Measurements from ENCODE around the gene PRR36.
"Not testable (repeated sequence)": the region's sequence is repeated elsewhere in the genome, so short reads cannot be mapped to it uniquely, and the experiment has no call there.

PRR36 gene

GRCh38 chr19:7874076-7874896 lies at the start of gene PRR36:
TSS of gene PRR36 (minus strand) at chr19:7874390. CDS start at chr19:7873689, 701 bp downstream.
- DNase-seq (ENCODE audit: low read depth in 1 of 2, low spot score in 1 of 2) = no peak

- no peak for DNase-seq (ENCODE audit: low read depth in 1 of 2, low spot score in 1 of 2)
These were observed 49.4 kb upstream of the PRR36 start for GRCh38 chr19:7923295-7924191.

- no peak for DNase-seq (ENCODE audit: low read depth in 1 of 2, low spot score in 1 of 2)
These were observed 48.6 kb upstream of the PRR36 start for GRCh38 chr19:7922836-7923195.

- no peak for DNase-seq (ENCODE audit: low read depth in 1 of 2, low spot score in 1 of 2)
These were observed 48.0 kb upstream of the PRR36 start for GRCh38 chr19:7921967-7922835.

GRCh38 chr19:7921302-7921966 lies 47.2 kb upstream of the PRR36 start:
- no peak for DNase-seq (ENCODE audit: low read depth in 1 of 2, low spot score in 1 of 2)

GRCh38 chr19:7920519-7921301 lies 46.5 kb upstream of the PRR36 start:
- peak; percentile 99 to 100 for DNase-seq (ENCODE audit: low read depth in 1 of 2, low spot score in 1 of 2)

GRCh38 chr19:7919610-7920518 lies 45.7 kb upstream of the PRR36 start, which contains the start of gene SNAPC2:
TSS of gene SNAPC2 (plus strand) at chr19:7920338. CDS start at chr19:7920367, 29 bp downstream.
- peak; percentile 92 for DNase-seq (ENCODE audit: low read depth in 1 of 2, low spot score in 1 of 2)

GRCh38 chr19:7918615-7919421 lies 44.6 kb upstream of the PRR36 start:
- no peak for DNase-seq (ENCODE audit: low read depth in 1 of 2, low spot score in 1 of 2)

GRCh38 chr19:7918062-7918614 lies 43.9 kb upstream of the PRR36 start:
- not testable (repeated sequence) for DNase-seq (ENCODE audit: low read depth in 1 of 2, low spot score in 1 of 2)

GRCh38 chr19:7917267-7918061 lies 43.3 kb upstream of the PRR36 start:
- no peak for DNase-seq (ENCODE audit: low read depth in 1 of 2, low spot score in 1 of 2)

GRCh38 chr19:7916955-7917266 lies 42.7 kb upstream of the PRR36 start:
- no peak for DNase-seq (ENCODE audit: low read depth in 1 of 2, low spot score in 1 of 2)

- no peak for DNase-seq (ENCODE audit: low read depth in 1 of 2, low spot score in 1 of 2)
These were observed 42.1 kb upstream of the PRR36 start for GRCh38 chr19:7916103-7916954.

- no peak for DNase-seq (ENCODE audit: low read depth in 1 of 2, low spot score in 1 of 2)
These were observed 41.3 kb upstream of the PRR36 start for GRCh38 chr19:7915250-7916102.

- DNase-seq (ENCODE audit: low read depth in 1 of 2, low spot score in 1 of 2) = no peak
These were observed 40.4 kb upstream of the PRR36 start, which contains the start of gene TGFBR3L for GRCh38 chr19:7914598-7915045. TSS of gene TGFBR3L (plus strand) at chr19:7914830.

GRCh38 chr19:7914099-7914498 lies 39.9 kb upstream of the PRR36 start:
- no peak for DNase-seq (ENCODE audit: low read depth in 1 of 2, low spot score in 1 of 2)

Data from activated T-helper 1 cell treated with anti-CD3 and anti-CD28 coated beads, Interleukin-2, amount 50 U/mL, for 16 hours (primary cell).